SJSA1 (cell line): ENCODE measurements around the gene MECP2. TPM values are rescaled to one million over a fixed set of nuclear protein-coding genes. Genes with fewer than 3 reads are reported as not detected.

Experiments
- DNase-seq, 2 experiments: peaks; one replicate each; pipeline ENCODE4 v3.0.0-alpha.2; 2015 to 2020; ENCODE audit warnings: low spot score in 2 of 2, low read depth in 1 of 2
- H3K27ac ChIP-seq: fragments of 250-450 bp; sonication (Bioruptor Pico); 2 replicates; pipeline ENCODE4 v1.5.1; 2020; ENCODE audit warnings: mild to moderate bottlenecking, moderate library complexity
- H3K27me3 ChIP-seq: fragments of 250-450 bp; sonication (Bioruptor Pico); replicated peaks from 2 replicates; pipeline ENCODE4 v1.5.1; 2020; ENCODE audit warnings: mild to moderate bottlenecking, moderate library complexity
- H3K36me3 ChIP-seq: fragments of 250-450 bp; sonication (Bioruptor Pico); 2 replicates; pipeline ENCODE4 v1.5.1; 2020; ENCODE audit warnings: mild to moderate bottlenecking
- H3K4me1 ChIP-seq: fragments of 250-450 bp; sonication (Bioruptor Pico); replicated peaks from 2 replicates; pipeline ENCODE4 v1.6.1; 2021; ENCODE audit warnings: mild to moderate bottlenecking
- H3K4me3 ChIP-seq: fragments of 250-450 bp; sonication (Bioruptor Pico); 2 replicates; pipeline ENCODE4 v1.5.1; 2020; ENCODE audit warnings: mild to moderate bottlenecking
- H3K9me3 ChIP-seq: fragments of 250-450 bp; sonication (Bioruptor Pico); replicated peaks from 2 replicates; pipeline ENCODE4 v1.5.1; 2020; ENCODE audit warnings: mild to moderate bottlenecking
- total RNA-seq: library from RNA; depleted of rRNA; stranded (reverse); fragments of >200 nt; shearing (Covaris generic); gene quantifications from 2 replicates; pipeline ENCODE4 v1.2.3, GENCODE V29; 2014

MECP2 gene
- total RNA-seq, 1 experiment from 2014 or later: 26.0 TPM

DNA sequence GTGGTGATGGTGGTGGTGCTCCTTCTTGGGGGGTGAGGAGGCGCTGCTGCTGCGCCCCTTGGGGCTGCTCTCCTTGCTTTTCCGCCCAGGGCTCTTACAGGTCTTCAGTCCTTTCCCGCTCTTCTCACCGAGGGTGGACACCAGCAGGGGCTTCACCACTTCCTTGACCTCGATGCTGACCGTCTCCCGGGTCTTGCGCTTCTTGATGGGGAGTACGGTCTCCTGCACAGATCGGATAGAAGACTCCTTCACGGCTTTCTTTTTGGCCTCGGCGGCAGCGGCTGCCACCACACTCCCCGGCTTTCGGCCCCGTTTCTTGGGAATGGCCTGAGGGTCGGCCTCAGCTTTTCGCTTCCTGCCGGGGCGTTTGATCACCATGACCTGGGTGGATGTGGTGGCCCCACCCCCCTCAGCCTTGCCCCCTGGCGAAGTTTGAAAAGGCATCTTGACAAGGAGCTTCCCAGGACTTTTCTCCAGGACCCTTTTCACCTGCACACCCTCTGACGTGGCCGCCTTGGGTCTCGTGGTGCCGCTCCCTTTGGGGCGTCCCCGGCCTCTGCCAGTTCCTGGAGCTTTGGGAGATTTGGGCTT lies 66.7 kb downstream of the MECP2 start:
- H3K4me3 ChIP-seq: no peak overlapping the region
- no peak for DNase-seq
- H3K36me3 ChIP-seq: peaks cover 10% of the 10 kb centered on the region
- H3K27ac ChIP-seq: no peak overlapping the region
- H3K4me1 ChIP-seq: no peaks in the 10 kb centered on the region
- H3K27me3 ChIP-seq: no peaks in the 10 kb centered on the region
- H3K9me3 ChIP-seq: no peaks in the 10 kb centered on the region

- no peak overlapping the region for H3K27ac ChIP-seq
- H3K9me3 ChIP-seq: no peaks in the 10 kb centered on the region
- H3K36me3 ChIP-seq: peaks cover 10% of the 10 kb centered on the region
- no peaks in the 10 kb centered on the region for H3K27me3 ChIP-seq
- DNase-seq: no peak
- H3K4me3 ChIP-seq: no peak overlapping the region
- no peaks in the 10 kb centered on the region for H3K4me1 ChIP-seq
Measured at GRCh38 chrX:154030266-154030665, 67.3 kb downstream of the MECP2 start.

DNA sequence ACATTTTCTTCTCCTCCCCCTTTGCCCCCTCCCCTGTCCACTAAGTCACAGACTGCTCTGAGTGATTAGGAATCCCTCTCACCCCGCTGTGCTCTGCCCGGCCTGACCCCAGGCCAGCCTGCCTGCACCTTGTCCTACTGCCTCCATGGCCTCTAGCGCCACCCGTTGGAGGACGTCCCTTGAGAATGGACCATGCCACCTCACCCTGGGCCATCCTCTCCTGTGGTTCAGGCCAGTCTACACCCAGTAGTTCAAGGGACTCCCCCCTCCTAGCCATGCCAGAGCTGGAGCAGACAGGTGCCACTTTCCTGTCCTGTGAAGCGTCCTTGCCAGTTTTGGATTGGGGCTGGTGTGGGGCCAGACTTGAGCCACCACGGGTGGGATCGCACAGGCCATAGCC lies 68.1 kb downstream of the MECP2 start:
- no peaks in the 10 kb centered on the region for H3K9me3 ChIP-seq
- no peak overlapping the region for H3K27ac ChIP-seq
- no peak for DNase-seq
- no peaks in the 10 kb centered on the region for H3K27me3 ChIP-seq
- H3K4me3 ChIP-seq: no peak overlapping the region
- H3K36me3 ChIP-seq: peaks cover 10% of the 10 kb centered on the region
- no peaks in the 10 kb centered on the region for H3K4me1 ChIP-seq

- Histone ChIP-seq H3K9me3 (no peaks in the 10 kb centered on the region), H3K27ac (no peak overlapping the region), H3K36me3 (peaks cover 10% of the 10 kb centered on the region), H3K4me1 (peaks cover 2% of the 10 kb centered on the region), H3K27me3 (no peaks in the 10 kb centered on the region), H3K4me3 (no peak overlapping the region)
- no peak for DNase-seq
Measured at GRCh38 chrX:154028502-154029184, 68.9 kb downstream of the MECP2 start.

- Histone ChIP-seq H3K27me3 (no peaks in the 10 kb centered on the region), H3K36me3 (peaks cover 10% of the 10 kb centered on the region), H3K9me3 (no peaks in the 10 kb centered on the region), H3K4me1 (peaks cover 9% of the 10 kb centered on the region), H3K27ac (no peak overlapping the region), H3K4me3 (no peak overlapping the region)
- DNase-seq: no peak
Measured at GRCh38 chrX:154027986-154028385, 69.5 kb downstream of the MECP2 start.

DNA sequence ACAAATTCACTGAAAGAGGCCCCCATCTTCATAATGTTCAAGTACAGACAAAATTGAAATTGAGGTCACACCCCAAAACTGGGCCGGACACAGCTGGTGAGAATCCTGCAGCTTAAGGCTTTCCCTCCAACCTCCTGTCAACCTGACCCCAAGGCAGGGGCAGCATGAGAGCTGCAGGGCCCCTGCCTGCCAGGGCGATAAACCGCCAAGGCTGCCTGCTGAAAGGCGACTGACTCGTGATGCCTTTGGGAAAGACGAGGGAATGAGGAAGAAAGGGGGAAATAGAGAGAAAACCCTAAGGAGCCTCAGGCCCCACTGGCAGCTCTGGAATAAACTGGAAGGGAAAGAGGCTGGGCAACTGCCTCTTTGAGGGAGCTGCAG lies 70.5 kb downstream of the MECP2 start:
- Histone ChIP-seq H3K36me3 (peaks cover 8% of the 10 kb centered on the region), H3K4me1 (peaks cover 14% of the 10 kb centered on the region), H3K27me3 (no peaks in the 10 kb centered on the region), H3K4me3 (no peak overlapping the region), H3K9me3 (no peaks in the 10 kb centered on the region), H3K27ac (no peak overlapping the region)
- no peak for DNase-seq

GRCh38 chrX:154026136-154027021 lies 71.1 kb downstream of the MECP2 start:
- no peak overlapping the region for H3K27ac ChIP-seq

DNA sequence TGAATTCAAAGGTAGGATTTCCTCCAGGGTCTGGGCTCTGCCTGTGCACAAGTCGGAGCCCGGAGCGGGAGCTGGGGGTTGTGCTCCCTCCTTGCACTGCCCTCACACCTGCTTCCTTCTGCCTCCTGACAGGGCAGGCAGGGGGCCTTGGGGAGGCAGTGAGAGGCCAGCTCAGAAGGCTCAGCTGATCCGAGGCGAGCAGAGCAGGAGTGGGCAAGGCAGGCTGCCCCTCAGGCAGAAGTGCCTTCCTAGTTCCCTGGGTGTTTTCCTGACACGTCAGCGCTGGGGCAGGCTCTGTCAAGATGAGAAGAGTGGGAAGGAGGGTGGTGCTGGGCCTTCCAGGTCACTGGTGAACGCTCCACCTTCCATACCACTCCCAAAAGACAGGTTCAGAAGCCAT lies 72.3 kb downstream of the MECP2 start:
- H3K9me3 ChIP-seq: no peaks in the 10 kb centered on the region
- no peak overlapping the region for H3K4me3 ChIP-seq
- peaks cover 30% of the 10 kb centered on the region for H3K4me1 ChIP-seq
- H3K27me3 ChIP-seq: no peaks in the 10 kb centered on the region
- DNase-seq: no peak
- H3K36me3 ChIP-seq: peaks cover 2% of the 10 kb centered on the region; the same call in 1 of the 2 replicates
- no peak overlapping the region for H3K27ac ChIP-seq

More at GRCh38 chrX:154026136-154027021, 71.1 kb downstream of the MECP2 start:
- H3K4me1 ChIP-seq: peaks cover 19% of the 10 kb centered on the region
- no peak for DNase-seq
- H3K4me3 ChIP-seq: no peak overlapping the region
- no peaks in the 10 kb centered on the region for H3K27me3 ChIP-seq
- peaks cover 2% of the 10 kb centered on the region; the same call in 1 of the 2 replicates for H3K36me3 ChIP-seq
- no peaks in the 10 kb centered on the region for H3K9me3 ChIP-seq

DNA sequence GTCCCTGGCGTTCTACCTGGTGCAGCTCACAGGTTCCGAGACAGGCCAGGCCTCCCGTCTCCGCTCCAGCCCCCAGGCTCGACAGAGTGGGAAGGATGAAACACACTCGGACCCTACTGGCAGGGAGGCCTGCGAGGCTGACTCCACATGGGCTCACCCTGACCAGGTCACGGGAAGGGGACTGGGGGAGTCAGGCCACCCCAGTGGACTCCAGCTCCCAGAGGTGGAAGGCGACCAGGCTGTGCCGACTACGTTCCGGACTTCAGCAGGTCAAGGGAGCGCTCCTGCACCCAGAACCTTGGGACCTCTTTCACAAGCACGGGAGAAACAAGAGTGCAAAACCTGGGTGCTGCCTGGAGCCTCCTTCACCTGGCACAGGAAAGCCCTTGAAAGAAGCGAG lies 73.2 kb downstream of the MECP2 start:
- Histone ChIP-seq H3K4me1 (peaks cover 36% of the 10 kb centered on the region), H3K36me3 (peaks cover 2% of the 10 kb centered on the region; the same call in 1 of the 2 replicates), H3K27ac (no peak overlapping the region), H3K27me3 (no peaks in the 10 kb centered on the region), H3K4me3 (no peak overlapping the region), H3K9me3 (no peaks in the 10 kb centered on the region)
- no peak for DNase-seq

DNA sequence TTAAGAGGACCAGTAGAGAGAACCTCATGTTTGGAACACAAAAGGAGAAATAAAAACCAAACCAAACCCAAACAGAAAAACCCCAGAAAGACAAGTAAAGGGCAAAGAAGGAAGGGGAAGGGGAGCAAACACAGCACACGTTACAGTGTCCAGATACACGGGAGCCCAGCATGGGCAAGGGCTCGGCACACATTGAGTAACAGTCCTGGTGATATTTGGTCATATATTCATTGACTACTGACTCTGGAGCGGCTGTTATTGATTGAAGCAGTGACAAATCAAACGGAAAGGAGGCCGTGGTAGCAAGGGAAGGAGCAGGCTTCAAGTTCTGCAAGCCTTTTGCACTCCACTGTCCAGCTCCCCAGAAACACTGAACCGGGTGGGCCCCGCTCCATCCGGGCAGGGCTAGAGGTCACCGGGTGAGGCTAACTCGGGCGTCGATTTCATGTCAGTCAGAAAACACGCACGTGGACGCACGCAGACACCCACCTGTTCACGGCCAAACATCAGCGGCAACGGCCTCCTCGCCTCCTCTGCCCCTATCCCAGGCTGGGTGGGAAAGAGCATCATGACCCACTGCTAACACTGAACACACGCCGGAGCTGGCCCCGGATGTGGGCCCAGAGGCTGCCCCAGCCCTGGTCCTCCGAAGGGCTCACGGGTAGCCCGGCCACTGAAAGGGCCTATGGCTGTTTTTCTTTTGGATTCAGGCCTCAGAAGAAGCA lies 74.1 kb downstream of the MECP2 start:
- Histone ChIP-seq H3K9me3 (no peaks in the 10 kb centered on the region), H3K27ac (no peak overlapping the region), H3K36me3 (no peaks in the 10 kb centered on the region; the same call in 1 of the 2 replicates), H3K4me3 (no peak overlapping the region), H3K4me1 (peaks cover 43% of the 10 kb centered on the region), H3K27me3 (no peaks in the 10 kb centered on the region)
- no peak for DNase-seq

DNA sequence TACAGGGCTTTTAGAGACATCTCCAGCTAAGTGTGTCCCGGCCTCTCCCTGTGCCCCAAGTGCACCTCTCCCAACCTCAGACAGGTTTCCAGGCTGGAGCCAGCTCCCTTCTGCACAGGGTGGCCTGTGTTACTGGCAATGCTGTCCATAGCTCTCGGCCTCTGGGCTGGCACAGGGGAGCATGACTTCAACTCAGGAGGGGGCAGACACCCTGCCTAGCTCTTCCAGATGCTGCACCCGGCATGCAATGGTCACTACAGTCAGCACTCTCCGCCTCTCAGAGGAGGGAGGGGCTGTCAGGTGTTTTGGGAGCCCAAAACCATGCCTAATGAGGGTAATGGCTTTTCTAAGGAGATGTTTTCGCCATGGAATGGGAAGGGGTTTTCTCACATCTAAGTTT lies 75.4 kb downstream of the MECP2 start:
- H3K27ac ChIP-seq: no peak overlapping the region
- no peak for DNase-seq

DNA sequence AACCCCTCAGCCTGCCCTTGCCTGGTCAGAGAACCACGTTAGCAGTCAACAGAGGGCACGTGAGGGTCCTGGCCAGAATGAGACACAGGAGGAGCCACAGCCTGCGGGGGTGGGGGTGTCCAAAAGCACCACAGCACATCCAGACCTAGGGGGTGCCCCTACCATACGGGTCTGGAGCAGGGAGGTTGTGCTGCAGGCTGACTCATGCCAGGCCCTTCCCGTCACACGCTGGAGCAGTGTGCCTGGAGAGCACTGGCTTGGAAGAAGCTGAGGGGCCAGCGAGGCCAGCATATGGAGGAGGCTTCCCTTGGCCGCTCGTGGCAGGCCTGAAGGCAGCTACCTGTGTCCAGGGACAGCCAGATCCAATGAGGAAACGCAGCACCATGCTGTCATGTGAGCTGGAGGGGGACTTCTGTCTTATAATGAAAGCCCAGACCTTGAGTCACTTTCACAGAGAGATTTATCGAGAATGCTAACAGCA lies 76.3 kb downstream of the MECP2 start:
- Histone ChIP-seq H3K27me3 (no peaks in the 10 kb centered on the region), H3K36me3 (peaks cover 20% of the 10 kb centered on the region), H3K4me1 (peaks cover 46% of the 10 kb centered on the region), H3K4me3 (no peak overlapping the region), H3K27ac (no peak overlapping the region), H3K9me3 (no peaks in the 10 kb centered on the region)
- DNase-seq: peak; percentile 32 to 48

More for the DNA sequence above, 75.4 kb downstream of the MECP2 start:
- Histone ChIP-seq H3K27me3 (no peaks in the 10 kb centered on the region), H3K9me3 (no peaks in the 10 kb centered on the region), H3K4me1 (peaks cover 46% of the 10 kb centered on the region), H3K36me3 (peaks cover 11% of the 10 kb centered on the region), H3K4me3 (no peak overlapping the region)

DNA sequence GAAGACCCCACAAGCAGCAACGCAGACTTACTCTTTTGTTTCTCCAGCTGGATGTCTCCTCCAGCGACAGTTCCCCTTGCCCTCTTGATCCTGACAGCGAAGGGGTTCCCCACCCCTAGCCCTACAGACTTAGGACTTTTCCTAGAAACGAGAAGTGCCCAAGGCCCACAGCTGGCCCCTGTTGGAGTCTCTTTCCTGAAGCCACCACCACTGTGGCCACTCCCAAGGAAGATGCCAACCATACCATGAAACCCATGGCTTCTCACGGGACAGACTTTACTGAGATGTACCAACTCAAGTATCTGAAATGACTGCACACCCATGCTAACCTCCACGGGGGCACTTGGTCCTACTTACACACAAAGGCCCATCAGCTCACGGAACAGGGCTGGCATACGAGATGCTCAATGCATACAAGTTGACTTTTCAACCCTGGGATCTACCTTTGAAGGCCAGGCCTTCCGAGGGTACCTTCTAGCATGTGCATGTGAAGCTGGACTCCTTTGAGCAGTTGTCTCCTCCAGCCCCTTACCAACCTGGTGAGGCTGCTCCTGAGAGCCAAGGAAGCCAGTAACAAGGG lies 76.9 kb downstream of the MECP2 start:
- Histone ChIP-seq H3K4me3 (peak overlapping the region; percentile 55), H3K9me3 (no peaks in the 10 kb centered on the region), H3K4me1 (peaks cover 46% of the 10 kb centered on the region), H3K27me3 (no peaks in the 10 kb centered on the region), H3K27ac (peak overlapping the region; percentile 84), H3K36me3 (peaks cover 24% of the 10 kb centered on the region)
- no peak for DNase-seq
